KMS-11 (cell line): Measurements from ENCODE around the gene SYNE1.
"Not testable (repeated sequence)": the region's sequence is repeated elsewhere in the genome, so short reads cannot be mapped to it uniquely, and the experiment has no call there.

Experiments used
- H2AFZ ChIP-seq: fragments of 200-600 bp; sonication (generic); 2 replicates; pipeline ENCODE4 v1.6.1; 2016; ENCODE audit warnings: antibody characterized with exemption, mixed run types, low read depth
- H3K27ac ChIP-seq: fragments of 200-600 bp; sonication (generic); 2 replicates; pipeline ENCODE4 v1.6.1; 2016; ENCODE audit warnings: mild to moderate bottlenecking, mixed run types
- H3K27me3 ChIP-seq: fragments of 200-600 bp; sonication (generic); 2 replicates; pipeline ENCODE4 v1.6.1; 2017; ENCODE audit warnings: mild to moderate bottlenecking, low read depth, mixed run types, moderate library complexity; ENCODE audit not compliant: insufficient read depth
- H3K36me3 ChIP-seq: fragments of 200-600 bp; sonication (generic); 2 replicates; pipeline ENCODE4 v1.6.1; 2017; ENCODE audit warnings: mild to moderate bottlenecking, mixed run types; ENCODE audit not compliant: insufficient read depth
- H3K4me1 ChIP-seq: fragments of 200-600 bp; sonication (generic); 2 replicates; pipeline ENCODE4 v1.6.1; 2016; ENCODE audit warnings: mild to moderate bottlenecking, low read depth, mixed run types; ENCODE audit not compliant: poor library complexity, severe bottlenecking
- H3K4me2 ChIP-seq: fragments of 200-600 bp; sonication (generic); 2 replicates; pipeline ENCODE4 v1.7.0; 2016; ENCODE audit warnings: mild to moderate bottlenecking, mixed run types
- H3K4me3 ChIP-seq: fragments of 200-600 bp; sonication (generic); IDR thresholded peaks from 2 replicates; pipeline ENCODE4 v1.6.1; 2017; ENCODE audit warnings: low read depth, low read length, mixed read lengths; ENCODE audit not compliant: insufficient read depth
- H3K79me2 ChIP-seq: fragments of 200-600 bp; sonication (generic); 2 replicates; pipeline ENCODE4 v1.6.1; 2016; ENCODE audit warnings: low read depth, mixed run types; ENCODE audit not compliant: insufficient read depth
- H3K9ac ChIP-seq: fragments of 200-600 bp; sonication (generic); 2 replicates; pipeline ENCODE4 v1.6.1; 2016; ENCODE audit warnings: mild to moderate bottlenecking, mixed run types
- H4K20me1 ChIP-seq: fragments of 200-600 bp; sonication (generic); 2 replicates; pipeline ENCODE4 v1.6.1; 2016; ENCODE audit warnings: mild to moderate bottlenecking, mixed run types; ENCODE audit not compliant: insufficient read depth
- CTCF ChIP-seq: fragments of 200-600 bp; sonication (generic); conservative IDR thresholded peaks from 2 replicates; pipeline ENCODE4 v1.6.1; 2017; ENCODE audit warnings: low read depth, mild to moderate bottlenecking, antibody characterized with exemption, low read length, moderate library complexity, mixed read lengths

Gene SYNE1

GRCh38 chr6:152086223-152086873, 550.8 kb downstream of the SYNE1 start:
- TF ChIP-seq CTCF = no peak
- H3K4me2 ChIP-seq = no peak overlapping the region

GRCh38 chr6:152085451-152085921, 551.7 kb downstream of the SYNE1 start:
- Histone ChIP-seq H3K4me2 (no peak overlapping the region), H3K9ac (no peak overlapping the region), H3K4me1 (no peaks in the 10 kb centered on the region), H3K27ac (no peak overlapping the region), H2AFZ (no peak overlapping the region), H3K4me3 (no peak overlapping the region), H3K79me2 (no peaks in the 10 kb centered on the region), H3K36me3 (no peaks in the 10 kb centered on the region), H3K27me3 (no peaks in the 10 kb centered on the region), H4K20me1 (no peaks in the 10 kb centered on the region)
- TF ChIP-seq CTCF = no peak

More at GRCh38 chr6:152086223-152086873, 550.8 kb downstream of the SYNE1 start:
- H4K20me1 ChIP-seq = no peaks in the 10 kb centered on the region
- H3K79me2 ChIP-seq = no peaks in the 10 kb centered on the region
- no peak overlapping the region for H3K27ac ChIP-seq
- no peaks in the 10 kb centered on the region for H3K27me3 ChIP-seq
- no peaks in the 10 kb centered on the region for H3K4me1 ChIP-seq
- no peaks in the 10 kb centered on the region for H3K36me3 ChIP-seq
- no peak overlapping the region for H3K4me3 ChIP-seq
- no peak overlapping the region for H2AFZ ChIP-seq
- no peak overlapping the region for H3K9ac ChIP-seq

- no peaks in the 10 kb centered on the region for H3K4me1 ChIP-seq
- H3K27me3 ChIP-seq = no peaks in the 10 kb centered on the region
- TF ChIP-seq CTCF = no peak
- H3K9ac ChIP-seq = no peak overlapping the region
- H4K20me1 ChIP-seq = 0 out of 2 replicates have a peak, but pooled peaks cover 4% of the 10 kb centered on the region
- no peaks in the 10 kb centered on the region for H3K79me2 ChIP-seq
- no peak overlapping the region for H3K27ac ChIP-seq
- H3K4me3 ChIP-seq = no peak overlapping the region
- no peaks in the 10 kb centered on the region for H3K36me3 ChIP-seq
- H3K4me2 ChIP-seq = no peak overlapping the region
- no peak overlapping the region for H2AFZ ChIP-seq
Measured at GRCh38 chr6:152078804-152079203, 558.4 kb downstream of the SYNE1 start.

DNA sequence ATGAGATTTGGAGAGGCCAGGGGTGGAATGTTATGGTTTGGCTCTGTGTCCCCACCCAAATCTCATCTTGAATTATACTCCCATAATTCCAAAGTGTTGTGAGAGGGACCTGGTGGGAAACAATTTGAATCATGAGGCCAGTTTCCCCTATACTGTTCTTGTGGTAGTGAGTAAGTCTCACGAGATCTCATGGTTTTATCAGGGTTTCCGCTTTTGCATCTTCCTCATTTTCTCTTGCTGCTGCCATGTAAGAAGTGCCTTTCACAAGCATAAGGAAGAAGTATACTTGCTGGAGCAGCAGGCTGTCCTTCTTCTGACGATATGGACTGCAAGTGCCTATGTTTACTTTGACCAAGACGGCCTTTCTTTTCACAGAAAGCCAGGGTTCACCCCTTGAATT, 559.2 kb downstream of the SYNE1 start:
- Histone ChIP-seq H3K4me3 (no peak overlapping the region), H3K27me3 (no peaks in the 10 kb centered on the region), H3K4me2 (no peak overlapping the region), H3K4me1 (no peaks in the 10 kb centered on the region), H3K9ac (no peak overlapping the region), H4K20me1 (0 out of 2 replicates have a peak, but pooled peaks cover 4% of the 10 kb centered on the region), H2AFZ (no peak overlapping the region), H3K36me3 (no peaks in the 10 kb centered on the region), H3K27ac (no peak overlapping the region), H3K79me2 (no peaks in the 10 kb centered on the region)
- no peak for TF ChIP-seq CTCF

DNA sequence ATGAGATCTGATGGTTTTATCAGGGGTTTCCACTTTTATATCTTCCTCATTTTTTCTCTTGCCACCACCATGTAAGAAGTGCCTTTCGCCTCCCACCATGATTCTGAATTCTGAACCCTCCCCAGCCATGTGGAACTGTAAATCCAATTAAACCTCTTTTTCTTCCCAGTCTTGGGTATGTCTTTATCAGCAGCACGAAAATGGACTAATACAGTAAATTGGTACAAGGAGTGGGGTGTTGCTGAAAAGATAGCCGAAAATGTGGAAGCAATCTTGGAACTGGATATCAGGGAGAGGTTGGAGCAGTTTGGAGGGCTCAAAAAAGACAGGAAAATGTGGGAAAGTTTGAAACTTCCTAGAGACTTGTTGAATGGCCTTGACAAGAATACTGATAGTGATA, 560.9 kb downstream of the SYNE1 start:
- H3K79me2 ChIP-seq, H3K4me2 ChIP-seq, H4K20me1 ChIP-seq, H3K4me3 ChIP-seq, H3K27ac ChIP-seq, H3K9ac ChIP-seq, H2AFZ ChIP-seq, H3K27me3 ChIP-seq, H3K4me1 ChIP-seq, H3K36me3 ChIP-seq: not testable (repeated sequence)
